HFFc6 (cell line): Measurements from ENCODE around the gene MS4A14. TPM values are rescaled to one million over a fixed set of nuclear protein-coding genes. Genes with fewer than 3 reads are reported as not detected.
"Not testable (repeated sequence)": the region's sequence is repeated elsewhere in the genome, so short reads cannot be mapped to it uniquely, and the experiment has no call there.

Experiments used
- DNase-seq: peaks from one replicate; pipeline ENCODE4 v3.0.0-alpha.2; 2018
- H3K27ac Mint-ChIP-seq: 2 replicates; pipeline ENCODE4 v1.8.0; 2020; ENCODE audit warnings: mild to moderate bottlenecking, mixed read lengths
- H3K27me3 Mint-ChIP-seq: 2 replicates; pipeline ENCODE4 v1.8.0; 2021; ENCODE audit warnings: mild to moderate bottlenecking, moderate library complexity, mixed read lengths; ENCODE audit not compliant: insufficient read depth
- H3K36me3 Mint-ChIP-seq: 2 replicates; pipeline ENCODE4 v1.8.0; 2021; ENCODE audit warnings: low read depth, mixed read lengths
- H3K4me1 Mint-ChIP-seq: 2 replicates; pipeline ENCODE4 v1.8.0; 2020; ENCODE audit warnings: low read depth, mixed read lengths
- H3K4me3 Mint-ChIP-seq: 2 replicates; pipeline ENCODE4 v1.8.0; 2020; ENCODE audit warnings: mild to moderate bottlenecking, moderate library complexity, mixed read lengths
- H3K9me3 Mint-ChIP-seq: 2 replicates; pipeline ENCODE4 v1.8.0; 2020; ENCODE audit warnings: mild to moderate bottlenecking, mixed read lengths
- total RNA-seq, 6 experiments: library from RNA; stranded (reverse); fragmentation: NEBNext Ultra II Directional; extraction: Animal tissue kit (Norgen Biotek cat#: 25700); gene quantifications; 2 replicates in 1 of 6; 3 replicates in 5 of 6; pipeline ENCODE4 v1.2.3, GENCODE V29; 2021
- TF ChIP-seq, protein P1 (sequence below): fragments of 200-600 bp; sonication (generic); IDR thresholded peaks from 2 replicates; pipeline ENCODE4 v1.5.0; 2021; ENCODE audit warnings: antibody characterized with exemption, mild to moderate bottlenecking

The MS4A14 gene
- total RNA-seq, 6 experiments from 2014 or later, result not detected

DNA sequence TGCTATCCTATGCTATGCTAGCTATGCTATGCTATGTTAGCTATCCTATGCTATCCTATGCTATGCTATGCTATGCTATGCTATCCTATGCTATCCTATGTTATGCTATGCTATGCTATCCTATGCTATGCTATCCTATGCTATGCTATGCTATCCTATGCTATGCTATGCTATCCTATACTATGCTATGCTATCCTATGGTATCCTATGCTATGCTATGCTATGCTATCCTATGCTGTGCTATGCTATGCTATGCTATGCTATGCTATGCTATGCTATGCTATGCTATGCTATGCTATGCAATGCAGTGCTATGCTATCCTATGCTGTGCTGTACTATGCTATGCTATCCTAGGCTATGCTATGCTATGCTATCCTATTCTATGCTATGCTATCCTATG, 50.8 kb downstream of the MS4A14 start:
- no peaks in the 10 kb centered on the region for H3K36me3 Mint-ChIP-seq
- H3K4me1 Mint-ChIP-seq, result no peaks in the 10 kb centered on the region
- no peak overlapping the region for H3K4me3 Mint-ChIP-seq
- H3K27ac Mint-ChIP-seq, result no peak overlapping the region
- no peak for DNase-seq
- no peaks in the 10 kb centered on the region for H3K27me3 Mint-ChIP-seq
- TF ChIP-seq, protein P1, sequence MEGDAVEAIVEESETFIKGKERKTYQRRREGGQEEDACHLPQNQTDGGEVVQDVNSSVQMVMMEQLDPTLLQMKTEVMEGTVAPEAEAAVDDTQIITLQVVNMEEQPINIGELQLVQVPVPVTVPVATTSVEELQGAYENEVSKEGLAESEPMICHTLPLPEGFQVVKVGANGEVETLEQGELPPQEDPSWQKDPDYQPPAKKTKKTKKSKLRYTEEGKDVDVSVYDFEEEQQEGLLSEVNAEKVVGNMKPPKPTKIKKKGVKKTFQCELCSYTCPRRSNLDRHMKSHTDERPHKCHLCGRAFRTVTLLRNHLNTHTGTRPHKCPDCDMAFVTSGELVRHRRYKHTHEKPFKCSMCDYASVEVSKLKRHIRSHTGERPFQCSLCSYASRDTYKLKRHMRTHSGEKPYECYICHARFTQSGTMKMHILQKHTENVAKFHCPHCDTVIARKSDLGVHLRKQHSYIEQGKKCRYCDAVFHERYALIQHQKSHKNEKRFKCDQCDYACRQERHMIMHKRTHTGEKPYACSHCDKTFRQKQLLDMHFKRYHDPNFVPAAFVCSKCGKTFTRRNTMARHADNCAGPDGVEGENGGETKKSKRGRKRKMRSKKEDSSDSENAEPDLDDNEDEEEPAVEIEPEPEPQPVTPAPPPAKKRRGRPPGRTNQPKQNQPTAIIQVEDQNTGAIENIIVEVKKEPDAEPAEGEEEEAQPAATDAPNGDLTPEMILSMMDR, result no peak
- H3K9me3 Mint-ChIP-seq, result peaks cover 12% of the 10 kb centered on the region

DNA sequence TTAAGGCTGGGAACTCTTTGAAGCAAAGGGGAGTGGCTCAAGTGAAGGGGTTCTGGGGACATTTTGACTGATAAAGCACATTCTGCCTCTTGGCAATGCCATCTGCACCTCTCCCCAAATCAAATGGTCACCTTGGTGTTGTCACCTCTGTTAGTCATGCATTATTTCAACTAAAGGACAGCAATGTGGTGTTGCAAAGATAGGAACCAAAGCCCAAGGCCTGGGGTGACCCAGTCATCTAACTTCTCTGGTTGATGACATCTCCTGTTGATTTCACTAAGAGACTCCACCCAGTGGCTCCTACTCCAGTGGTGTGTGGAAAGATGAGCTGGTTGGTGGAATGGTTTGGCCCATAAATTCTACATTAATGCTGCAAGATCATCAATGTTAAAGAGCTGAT, 51.6 kb downstream of the MS4A14 start:
- Mint-ChIP-seq H3K4me1 (no peaks in the 10 kb centered on the region), H3K9me3 (peaks cover 12% of the 10 kb centered on the region), H3K27me3 (no peaks in the 10 kb centered on the region), H3K36me3 (no peaks in the 10 kb centered on the region), H3K27ac (no peak overlapping the region), H3K4me3 (no peak overlapping the region)
- TF ChIP-seq, protein P1, result no peak
- DNase-seq, result no peak

DNA sequence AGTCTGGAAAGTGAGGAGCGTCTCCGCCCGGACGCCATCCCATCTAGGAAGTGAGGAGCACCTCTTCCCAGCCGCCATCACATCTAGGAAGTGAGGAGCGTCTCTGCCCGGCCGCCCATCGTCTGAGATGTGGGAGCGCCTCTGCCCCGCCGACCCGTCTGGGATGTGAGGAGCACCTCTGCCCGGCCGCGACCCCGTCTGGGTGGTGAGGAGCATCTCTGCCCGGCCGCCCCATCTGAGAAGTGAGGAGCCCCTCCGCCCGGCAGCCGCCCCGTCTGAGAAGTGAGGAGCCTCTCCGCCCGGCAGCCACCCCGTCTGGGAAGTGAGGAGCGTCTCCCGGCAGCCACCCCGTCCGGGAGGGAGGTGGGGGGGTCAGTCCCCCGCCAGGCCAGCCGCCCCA, 54.9 kb downstream of the MS4A14 start:
- H3K9me3 Mint-ChIP-seq, result peaks cover 23% of the 10 kb centered on the region
- H3K27ac Mint-ChIP-seq, H3K36me3 Mint-ChIP-seq, H3K4me1 Mint-ChIP-seq, H3K4me3 Mint-ChIP-seq, H3K27me3 Mint-ChIP-seq, DNase-seq: not testable (repeated sequence)

DNA sequence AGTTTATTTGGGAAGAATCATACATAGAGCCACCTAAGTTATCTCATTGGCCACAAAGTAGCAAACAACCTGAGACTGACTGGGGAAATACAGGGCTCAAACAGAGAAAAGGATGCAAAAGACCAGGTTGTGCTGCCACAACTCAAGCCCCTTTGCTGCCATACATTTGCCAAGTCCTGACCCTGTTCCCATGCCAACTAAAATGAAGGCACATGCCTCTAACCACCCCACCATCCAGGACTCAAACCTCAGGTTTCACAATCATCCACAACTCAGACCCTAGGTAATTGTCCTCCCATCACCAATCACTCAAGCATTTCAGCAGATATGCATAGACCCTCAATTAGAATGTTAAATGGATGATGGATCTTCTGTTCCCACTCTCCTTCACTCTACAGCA, 58.0 kb downstream of the MS4A14 start:
- TF ChIP-seq, protein P1, result no peak
- Mint-ChIP-seq H3K27ac (no peak overlapping the region), H3K9me3 (peaks cover 40% of the 10 kb centered on the region), H3K36me3 (peaks cover 6% of the 10 kb centered on the region), H3K4me1 (no peaks in the 10 kb centered on the region), H3K4me3 (no peak overlapping the region), H3K27me3 (no peaks in the 10 kb centered on the region)
- DNase-seq, result no peak

DNA sequence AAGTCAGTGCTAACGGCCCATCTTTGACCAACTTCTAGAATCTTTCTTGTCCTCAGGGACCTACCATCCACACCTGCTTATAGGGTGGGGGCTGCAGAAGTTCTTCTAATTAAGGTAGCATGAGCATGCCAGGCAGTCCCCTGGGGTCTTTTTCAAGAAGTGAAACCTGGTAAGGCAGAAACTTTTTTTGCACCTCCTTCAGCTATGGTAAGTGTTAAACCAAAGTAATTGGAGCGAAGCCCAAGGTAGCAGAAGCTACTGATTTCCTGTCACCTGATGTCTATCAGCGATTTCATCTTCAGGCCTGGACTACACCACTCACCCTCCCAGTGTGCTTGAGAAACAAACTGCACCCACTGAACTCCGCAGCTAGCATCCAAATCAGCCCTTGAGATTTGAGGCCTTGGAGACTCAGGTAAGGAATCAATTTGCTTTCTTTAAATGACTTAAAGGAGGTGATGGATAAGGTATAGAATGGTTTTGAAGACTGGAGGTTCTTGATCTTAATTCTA, 59.3 kb downstream of the MS4A14 start, which contains the start of gene MS4A1:
MS4A1 (plus strand) TSS at position 317 of the 512 bp plus-strand sequence. CDS start 6,528 bp downstream, outside the sequence.
- Mint-ChIP-seq H3K4me1 (no peaks in the 10 kb centered on the region), H3K36me3 (peaks cover 6% of the 10 kb centered on the region), H3K27ac (no peak within 1 kb of the TSS), H3K9me3 (peaks cover 36% of the 10 kb centered on the region), H3K4me3 (no peak within 1 kb of the TSS), H3K27me3 (no peaks in the 10 kb centered on the region)
- no peak for DNase-seq
- TF ChIP-seq, protein P1, result no peak

DNA sequence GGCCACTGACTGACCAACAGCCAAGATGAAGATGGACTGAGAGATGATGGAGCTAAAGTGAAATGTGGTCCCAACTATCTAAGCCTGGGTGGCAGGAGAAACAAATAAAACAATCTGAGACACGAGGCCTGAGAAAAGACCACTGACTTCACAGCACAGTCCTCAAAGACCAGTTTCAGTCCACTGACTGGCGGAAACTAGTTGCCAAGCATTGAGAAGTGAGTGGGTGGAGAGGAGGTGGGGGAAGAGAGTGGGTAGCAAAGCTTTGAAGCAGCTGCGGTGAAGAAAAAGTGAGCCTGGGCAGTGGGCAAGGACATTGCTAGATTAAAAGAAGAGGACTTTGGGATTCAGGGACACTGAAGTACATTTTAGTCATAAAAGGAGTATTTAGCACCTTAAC, 61.3 kb downstream of the MS4A14 start:
- Mint-ChIP-seq H3K4me3 (no peak overlapping the region), H3K4me1 (no peaks in the 10 kb centered on the region), H3K27ac (no peak overlapping the region), H3K36me3 (peaks cover 6% of the 10 kb centered on the region), H3K27me3 (peaks cover 2% of the 10 kb centered on the region; the same call in 1 of the 2 replicates), H3K9me3 (peaks cover 35% of the 10 kb centered on the region)
- no peak for DNase-seq
- TF ChIP-seq, protein P1, result no peak
